ENCODE data around the gene C1orf174.

C1orf174 gene

GRCh38 chr1:3898994-3899753, 898 bp downstream of the C1orf174 start:
- no peak for FAIRE-seq
- DNase-seq (ENCODE audit: insufficient read length): no peak
- TF ChIP-seq POLR2A (IDR thresholded peaks at IDR 0.05; ENCODE audit: low read depth, low read length) (no peak), TAF1 (IDR thresholded peaks at IDR 0.05; ENCODE audit: borderline replicate concordance, low read depth, low read length) (no peak), POLR2AphosphoS5 (IDR thresholded peaks at IDR 0.05; ENCODE audit: low read depth, low read length) (no peak)

GRCh38 chr1:3898475-3898735, 1.7 kb downstream of the C1orf174 start:
- DNase-seq (ENCODE audit: insufficient read length) (no peak), FAIRE-seq (peak; percentile 36)
- no peak for TF ChIP-seq POLR2AphosphoS5 (IDR thresholded peaks at IDR 0.05; ENCODE audit: low read depth, low read length)
- no peak for TF ChIP-seq POLR2A (IDR thresholded peaks at IDR 0.05; ENCODE audit: low read depth, low read length)
- no peak for TF ChIP-seq TAF1 (IDR thresholded peaks at IDR 0.05; ENCODE audit: borderline replicate concordance, low read depth, low read length)

- FAIRE-seq: no peak
- no peak for TF ChIP-seq TAF1 (IDR thresholded peaks at IDR 0.05; ENCODE audit: borderline replicate concordance, low read depth, low read length)
- TF ChIP-seq POLR2AphosphoS5 (IDR thresholded peaks at IDR 0.05; ENCODE audit: low read depth, low read length): no peak
- TF ChIP-seq POLR2A (IDR thresholded peaks at IDR 0.05; ENCODE audit: low read depth, low read length): no peak
- DNase-seq (ENCODE audit: insufficient read length): no peak
Observed at GRCh38 chr1:3896396-3897000, 3.6 kb downstream of the C1orf174 start.

- no peak for FAIRE-seq
- no peak for DNase-seq (ENCODE audit: insufficient read length)
Observed at GRCh38 chr1:3895951-3896325, 4.1 kb downstream of the C1orf174 start.

GRCh38 chr1:3895279-3895950, 4.7 kb downstream of the C1orf174 start:
- TF ChIP-seq POLR2A (IDR thresholded peaks at IDR 0.05; ENCODE audit: low read depth, low read length) (no peak), TAF1 (IDR thresholded peaks at IDR 0.05; ENCODE audit: borderline replicate concordance, low read depth, low read length) (no peak), POLR2AphosphoS5 (IDR thresholded peaks at IDR 0.05; ENCODE audit: low read depth, low read length) (no peak)
- FAIRE-seq (no peak), DNase-seq (ENCODE audit: insufficient read length) (no peak)

More at GRCh38 chr1:3895951-3896325, 4.1 kb downstream of the C1orf174 start:
- TF ChIP-seq POLR2A (IDR thresholded peaks at IDR 0.05; ENCODE audit: low read depth, low read length) (no peak), POLR2AphosphoS5 (IDR thresholded peaks at IDR 0.05; ENCODE audit: low read depth, low read length) (no peak), TAF1 (IDR thresholded peaks at IDR 0.05; ENCODE audit: borderline replicate concordance, low read depth, low read length) (no peak)

- no peak for TF ChIP-seq TAF1 (IDR thresholded peaks at IDR 0.05; ENCODE audit: borderline replicate concordance, low read depth, low read length)
- no peak for TF ChIP-seq POLR2A (IDR thresholded peaks at IDR 0.05; ENCODE audit: low read depth, low read length)
- no peak for TF ChIP-seq POLR2AphosphoS5 (IDR thresholded peaks at IDR 0.05; ENCODE audit: low read depth, low read length)
- DNase-seq (ENCODE audit: insufficient read length) (no peak), FAIRE-seq (no peak)
Observed at GRCh38 chr1:3894626-3895278, 5.3 kb downstream of the C1orf174 start.

GRCh38 chr1:3893190-3893589, 6.9 kb downstream of the C1orf174 start:
- no peak for FAIRE-seq
- TF ChIP-seq POLR2AphosphoS5 (IDR thresholded peaks at IDR 0.05; ENCODE audit: low read depth, low read length) (no peak), TAF1 (IDR thresholded peaks at IDR 0.05; ENCODE audit: borderline replicate concordance, low read depth, low read length) (no peak), POLR2A (IDR thresholded peaks at IDR 0.05; ENCODE audit: low read depth, low read length) (no peak)
- no peak for DNase-seq (ENCODE audit: insufficient read length)

- DNase-seq (ENCODE audit: insufficient read length): no peak
- no peak for FAIRE-seq
- no peak for TF ChIP-seq POLR2A (IDR thresholded peaks at IDR 0.05; ENCODE audit: low read depth, low read length)
- TF ChIP-seq TAF1 (IDR thresholded peaks at IDR 0.05; ENCODE audit: borderline replicate concordance, low read depth, low read length): no peak
Observed at GRCh38 chr1:3892748-3893147, 7.3 kb downstream of the C1orf174 start.

- no peak for FAIRE-seq
- DNase-seq (ENCODE audit: insufficient read length): no peak
- no peak for TF ChIP-seq POLR2AphosphoS5 (IDR thresholded peaks at IDR 0.05; ENCODE audit: low read depth, low read length)
- TF ChIP-seq POLR2A (IDR thresholded peaks at IDR 0.05; ENCODE audit: low read depth, low read length): no peak
- TF ChIP-seq TAF1 (IDR thresholded peaks at IDR 0.05; ENCODE audit: borderline replicate concordance, low read depth, low read length): no peak
Observed at GRCh38 chr1:3891329-3891865, 8.7 kb downstream of the C1orf174 start.

GRCh38 chr1:3890389-3891328, 9.4 kb downstream of the C1orf174 start:
- FAIRE-seq (no peak), DNase-seq (ENCODE audit: insufficient read length) (no peak)
- TF ChIP-seq POLR2A (IDR thresholded peaks at IDR 0.05; ENCODE audit: low read depth, low read length) (no peak), POLR2AphosphoS5 (IDR thresholded peaks at IDR 0.05; ENCODE audit: low read depth, low read length) (no peak), TAF1 (IDR thresholded peaks at IDR 0.05; ENCODE audit: borderline replicate concordance, low read depth, low read length) (no peak)
